Loucy (cell line): Measurements from ENCODE around the gene DCP2.
"Not testable (repeated sequence)": the region's sequence is repeated elsewhere in the genome, so short reads cannot be mapped to it uniquely, and the experiment has no call there.

Experiments
- H2AFZ ChIP-seq: fragments of 200-600 bp; sonication (generic); 2 replicates; pipeline ENCODE4 v1.6.0; 2016; ENCODE audit warnings: antibody characterized with exemption, mild to moderate bottlenecking, low read length, moderate library complexity
- H3F3A ChIP-seq: fragments of 200-600 bp; 2 replicates; pipeline ENCODE4 v1.6.0; 2016; ENCODE audit warnings: antibody characterized with exemption, low read depth, mild to moderate bottlenecking
- H3K27me3 ChIP-seq: fragments of 200-600 bp; sonication (generic); 2 replicates; pipeline ENCODE4 v1.6.1; 2014; ENCODE audit warnings: low read length, mild to moderate bottlenecking; ENCODE audit not compliant: insufficient read depth, poor library complexity, severe bottlenecking
- H3K36me3 ChIP-seq: fragments of 200-600 bp; sonication (generic); 2 replicates; pipeline ENCODE4 v1.6.1; 2016; ENCODE audit warnings: low read length; ENCODE audit not compliant: insufficient read depth
- H3K4me1 ChIP-seq: fragments of 200-600 bp; sonication (generic); 2 replicates; pipeline ENCODE4 v1.5.1; 2014; ENCODE audit warnings: low read length, mild to moderate bottlenecking; ENCODE audit not compliant: insufficient read depth, poor library complexity, severe bottlenecking
- H3K4me2 ChIP-seq: fragments of 200-600 bp; sonication (generic); 2 replicates; pipeline ENCODE4 v1.6.0; 2014; ENCODE audit warnings: antibody characterized with exemption, low read length, low read depth, mild to moderate bottlenecking; ENCODE audit not compliant: poor library complexity, severe bottlenecking
- H3K4me3 ChIP-seq: fragments of 200-600 bp; sonication (generic); 2 replicates; pipeline ENCODE4 v1.5.1; 2014; ENCODE audit warnings: low read length, mild to moderate bottlenecking, mixed read lengths; ENCODE audit not compliant: poor library complexity, severe bottlenecking
- H3K79me2 ChIP-seq: fragments of 200-600 bp; sonication (generic); 2 replicates; pipeline ENCODE4 v1.6.1; 2014; ENCODE audit warnings: low read length; ENCODE audit not compliant: insufficient read depth
- H3K9ac ChIP-seq: fragments of 200-600 bp; sonication (generic); 2 replicates; pipeline ENCODE4 v1.6.0; 2014; ENCODE audit warnings: mild to moderate bottlenecking, low read depth, low read length, moderate library complexity; ENCODE audit not compliant: poor library complexity, severe bottlenecking
- H3K9me2 ChIP-seq: fragments of 200-600 bp; sonication (generic); replicated peaks from 2 replicates; pipeline ENCODE4 v1.6.1; 2016; ENCODE audit warnings: low read depth, low read length, mixed read lengths
- H3K9me3 ChIP-seq: fragments of 200-600 bp; sonication (generic); 2 replicates; pipeline ENCODE4 v1.6.1; 2014; ENCODE audit warnings: mild to moderate bottlenecking, antibody characterized with exemption, low read length, low read depth; ENCODE audit not compliant: insufficient read depth
- H4K20me1 ChIP-seq: fragments of 200-600 bp; sonication (generic); 2 replicates; pipeline ENCODE4 v1.6.0; 2014; ENCODE audit warnings: antibody characterized with exemption, low read length, mild to moderate bottlenecking; ENCODE audit not compliant: insufficient read depth, poor library complexity, severe bottlenecking
- CTCF ChIP-seq: fragments of 200-600 bp; sonication (generic); conservative IDR thresholded peaks from 2 replicates; pipeline ENCODE4 v1.5.1; 2014; ENCODE audit warnings: mild to moderate bottlenecking, antibody characterized with exemption, low read length
- EZH2phosphoT487 ChIP-seq: fragments of 200-600 bp; IDR thresholded peaks from 2 replicates; pipeline ENCODE4 v1.6.1; 2018; ENCODE audit warnings: antibody characterized with exemption, mild to moderate bottlenecking, moderate library complexity, borderline replicate concordance

The DCP2 gene

DNA sequence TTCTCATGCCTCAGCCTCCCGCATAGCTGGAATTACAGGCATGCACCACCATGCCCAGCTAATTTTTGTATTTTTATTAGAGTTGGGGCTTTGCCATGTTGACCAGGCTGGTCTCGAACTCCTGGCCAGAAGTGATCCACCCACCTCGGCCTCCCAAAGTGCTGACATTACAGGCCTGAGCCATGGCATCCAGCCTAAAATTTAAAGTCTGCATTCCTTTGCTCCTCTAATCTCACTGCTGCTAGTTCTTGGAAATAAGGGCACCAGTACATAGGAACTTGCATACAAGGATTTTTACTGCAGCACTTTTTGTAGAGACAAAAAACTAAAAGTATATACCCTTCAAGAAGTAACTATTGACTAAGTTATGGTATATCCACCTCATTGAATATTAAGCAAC lies 20.0 kb upstream of the DCP2 start:
- H3K36me3 ChIP-seq, result no peaks in the 10 kb centered on the region
- H3K4me3 ChIP-seq, result no peak overlapping the region
- no peak overlapping the region for H3K9ac ChIP-seq
- no peaks in the 10 kb centered on the region for H3K9me3 ChIP-seq
- H3F3A ChIP-seq, result no peaks in the 10 kb centered on the region
- H3K27me3 ChIP-seq, result no peaks in the 10 kb centered on the region
- no peak for TF ChIP-seq EZH2phosphoT487
- TF ChIP-seq CTCF, result no peak
- H2AFZ ChIP-seq, result no peak overlapping the region
- H3K9me2 ChIP-seq, result no peaks in the 10 kb centered on the region
- no peak overlapping the region for H3K4me2 ChIP-seq
- H4K20me1 ChIP-seq, result no peaks in the 10 kb centered on the region
- no peaks in the 10 kb centered on the region for H3K4me1 ChIP-seq
- H3K79me2 ChIP-seq, result no peaks in the 10 kb centered on the region

GRCh38 chr5:112957036-112957808 lies 19.4 kb upstream of the DCP2 start:
- no peak overlapping the region for H3K9ac ChIP-seq
- H3K4me3 ChIP-seq, result no peak overlapping the region
- H3K9me3 ChIP-seq, result no peaks in the 10 kb centered on the region
- H3K4me2 ChIP-seq, result no peak overlapping the region
- H3K27me3 ChIP-seq, result no peaks in the 10 kb centered on the region
- no peaks in the 10 kb centered on the region for H3F3A ChIP-seq
- no peaks in the 10 kb centered on the region for H3K9me2 ChIP-seq
- H3K4me1 ChIP-seq, result no peaks in the 10 kb centered on the region
- no peaks in the 10 kb centered on the region for H3K79me2 ChIP-seq
- H3K36me3 ChIP-seq, result no peaks in the 10 kb centered on the region
- TF ChIP-seq CTCF (no peak), EZH2phosphoT487 (no peak)
- H2AFZ ChIP-seq, result no peak overlapping the region
- H4K20me1 ChIP-seq, result no peaks in the 10 kb centered on the region

- H3K79me2 ChIP-seq, result no peaks in the 10 kb centered on the region
- no peak overlapping the region for H2AFZ ChIP-seq
- H3K4me3 ChIP-seq, result no peak overlapping the region
- no peaks in the 10 kb centered on the region for H3K4me1 ChIP-seq
- TF ChIP-seq EZH2phosphoT487 (no peak), CTCF (no peak)
- no peak overlapping the region for H3K9ac ChIP-seq
- H3K27me3 ChIP-seq, result no peaks in the 10 kb centered on the region
- no peak overlapping the region for H3K4me2 ChIP-seq
- no peaks in the 10 kb centered on the region for H3K9me2 ChIP-seq
- H3K9me3 ChIP-seq, result no peaks in the 10 kb centered on the region
- H3F3A ChIP-seq, result no peaks in the 10 kb centered on the region
- no peaks in the 10 kb centered on the region for H3K36me3 ChIP-seq
- H4K20me1 ChIP-seq, result no peaks in the 10 kb centered on the region
Observed at GRCh38 chr5:112958093-112959088, 18.2 kb upstream of the DCP2 start.

- not testable (repeated sequence) for H3K79me2 ChIP-seq, H3K9ac ChIP-seq, H3K4me3 ChIP-seq, H3K4me2 ChIP-seq, H2AFZ ChIP-seq, H3F3A ChIP-seq, H4K20me1 ChIP-seq, H3K4me1 ChIP-seq, H3K9me2 ChIP-seq, H3K9me3 ChIP-seq, H3K27me3 ChIP-seq, H3K36me3 ChIP-seq
Observed at GRCh38 chr5:112959872-112960271, 16.7 kb upstream of the DCP2 start.
